Activated naive CD4-positive, alpha-beta T cell treated with Interleukin-2 at 50 U/mL for 16 hours (primary cell): ENCODE results near the gene NCOA7.
"Not testable (repeated sequence)": the region's sequence is repeated elsewhere in the genome, so short reads cannot be mapped to it uniquely, and the experiment has no call there.

Experiments
- DNase-seq: peaks from one replicate; pipeline ENCODE4 v3.0.0-alpha.2; 2020

Gene NCOA7

GRCh38 chr6:125926711-125927110 is 136.0 kb downstream of the NCOA7 start:
- no peak for DNase-seq

- DNase-seq = no peak
Measured at GRCh38 chr6:125927761-125928160, 137.0 kb downstream of the NCOA7 start.

- DNase-seq = no peak
Measured at GRCh38 chr6:125930765-125931418, 140.1 kb downstream of the NCOA7 start.

- DNase-seq = no peak
Measured at GRCh38 chr6:125931733-125932450, 141.1 kb downstream of the NCOA7 start.

GRCh38 chr6:125932451-125932795 is 141.7 kb downstream of the NCOA7 start:
- no peak for DNase-seq

- not testable (repeated sequence) for DNase-seq
Measured at GRCh38 chr6:125935520-125935919, 144.8 kb downstream of the NCOA7 start.

GRCh38 chr6:125939026-125939425 is 148.3 kb downstream of the NCOA7 start:
- DNase-seq = no peak

- no peak for DNase-seq
Measured at GRCh38 chr6:125939791-125940190, 149.0 kb downstream of the NCOA7 start.

- DNase-seq = no peak
Measured at GRCh38 chr6:125940247-125941041, 149.7 kb downstream of the NCOA7 start.

- DNase-seq = no peak
Measured at GRCh38 chr6:125942672-125943527, 152.1 kb downstream of the NCOA7 start.

- no peak for DNase-seq
Measured at GRCh38 chr6:125943528-125944433, 153.0 kb downstream of the NCOA7 start.

- DNase-seq = no peak
Measured at GRCh38 chr6:125944434-125944816, 153.7 kb downstream of the NCOA7 start.

- no peak for DNase-seq
Measured at GRCh38 chr6:125944896-125945295, 154.1 kb downstream of the NCOA7 start.

GRCh38 chr6:125945378-125946141 is 154.8 kb downstream of the NCOA7 start:
- no peak for DNase-seq

GRCh38 chr6:125947615-125948014 is 156.9 kb downstream of the NCOA7 start:
- no peak for DNase-seq

GRCh38 chr6:125948455-125948854 is 157.7 kb downstream of the NCOA7 start:
- DNase-seq = no peak

GRCh38 chr6:125949069-125949468 is 158.3 kb downstream of the NCOA7 start:
- no peak for DNase-seq

GRCh38 chr6:125950293-125950692 is 159.5 kb downstream of the NCOA7 start:
- peak; percentile 20 for DNase-seq

GRCh38 chr6:125950716-125951115 is 160.0 kb downstream of the NCOA7 start:
- not testable (repeated sequence) for DNase-seq

- no peak for DNase-seq
Measured at GRCh38 chr6:125951323-125951722, 160.6 kb downstream of the NCOA7 start.
